Ammon's horn (tissue), 1 donor: Measurements from ENCODE around the gene SLC30A7.
A peak's percentile ranks its signal among the peaks of the same experiment; 100 is the strongest.
"Not testable (repeated sequence)": the region's sequence is repeated elsewhere in the genome, so short reads cannot be mapped to it uniquely, and the experiment has no call there.

Experiments used
- DNase-seq: peaks from one replicate; pipeline ENCODE4 v3.0.0-alpha.2; 2016; ENCODE audit warnings: low spot score

SLC30A7 gene

DNA sequence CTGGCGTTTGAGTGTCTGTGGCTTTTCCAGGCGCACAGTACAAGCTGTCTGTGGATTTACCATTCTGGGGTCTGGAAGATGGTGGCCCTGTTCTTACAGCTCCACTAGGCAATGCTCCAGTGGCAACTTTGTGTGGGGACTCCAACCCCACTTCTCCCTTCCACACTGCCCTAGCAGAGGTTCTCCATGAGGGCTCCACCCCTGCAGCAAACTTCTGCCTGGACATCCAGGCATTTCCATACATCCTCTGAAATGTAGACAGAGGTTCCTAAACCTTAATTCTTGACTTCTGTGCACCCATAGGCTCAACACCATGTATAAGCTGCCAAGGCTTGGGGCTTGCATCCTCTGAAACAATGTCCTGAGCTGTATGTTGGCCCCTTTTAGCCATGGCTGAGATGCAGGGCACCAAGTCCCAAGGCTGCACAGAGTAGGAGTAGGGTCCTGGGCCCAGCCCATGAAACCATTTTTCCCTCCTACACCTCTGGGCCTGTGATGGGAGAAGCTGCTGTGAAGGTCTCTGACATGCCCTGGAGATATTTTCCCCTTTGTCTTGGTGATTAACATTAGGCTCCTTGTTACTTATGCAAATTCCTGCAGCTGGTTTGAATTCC lies 5.9 kb upstream of the SLC30A7 start:
- not testable (repeated sequence) for DNase-seq

DNA sequence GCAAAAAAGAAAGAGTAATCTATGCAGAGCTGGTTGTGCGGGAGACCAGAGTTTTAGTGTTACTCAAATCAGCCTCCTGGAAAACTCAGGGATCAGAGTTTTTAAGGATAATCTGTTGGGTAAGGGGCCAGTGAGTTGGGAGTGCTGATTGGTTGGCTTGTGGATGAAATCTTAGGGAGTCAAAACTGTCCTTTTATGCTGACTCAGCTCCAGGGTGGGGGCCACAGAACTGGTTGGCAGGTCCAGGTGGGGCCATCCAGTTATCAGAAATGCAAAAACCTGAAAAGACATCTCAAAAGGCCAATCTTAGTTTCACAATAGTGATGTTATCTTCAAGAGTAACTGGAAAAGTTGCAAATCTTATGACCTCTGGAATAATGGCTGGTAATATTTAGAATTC lies 4.5 kb upstream of the SLC30A7 start:
- DNase-seq = no peak

DNA sequence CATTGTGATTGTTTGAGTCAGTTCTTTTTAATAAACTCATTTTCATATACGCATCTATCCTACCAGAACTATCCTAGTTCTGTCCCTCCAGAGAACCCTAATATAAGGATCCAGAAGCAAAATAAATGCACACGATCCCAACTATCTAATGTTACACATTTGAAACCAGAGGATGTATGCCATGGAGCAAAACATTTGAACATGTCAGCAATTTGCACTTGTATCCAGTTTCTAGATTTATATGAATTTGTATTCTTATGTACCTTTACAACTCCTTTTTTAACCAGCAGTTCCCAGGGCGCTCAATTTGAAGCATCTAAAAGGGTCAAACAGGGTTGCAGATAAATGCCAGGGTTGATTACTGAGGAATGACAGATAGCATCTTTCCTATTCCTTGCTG lies 3.3 kb upstream of the SLC30A7 start:
- DNase-seq = no peak

DNA sequence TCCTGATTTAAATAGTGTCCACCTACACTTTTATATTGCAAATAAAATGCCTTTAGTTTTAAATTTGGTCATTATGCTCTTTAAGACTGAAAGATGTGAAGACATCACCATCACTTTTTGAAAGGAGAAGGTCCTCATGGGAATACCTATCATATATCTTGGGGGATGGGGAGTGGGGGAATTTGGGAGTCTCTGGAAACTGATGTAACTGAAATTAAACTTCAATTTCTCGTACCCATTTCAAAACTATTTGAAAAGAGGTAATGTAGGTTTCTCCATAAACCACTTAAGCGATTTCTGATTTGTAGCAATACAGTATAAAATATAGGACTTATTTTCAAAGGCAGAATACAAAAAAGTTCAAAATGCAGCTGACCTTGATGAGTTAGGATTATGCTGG lies 2.2 kb upstream of the SLC30A7 start:
- DNase-seq = no peak

DNA sequence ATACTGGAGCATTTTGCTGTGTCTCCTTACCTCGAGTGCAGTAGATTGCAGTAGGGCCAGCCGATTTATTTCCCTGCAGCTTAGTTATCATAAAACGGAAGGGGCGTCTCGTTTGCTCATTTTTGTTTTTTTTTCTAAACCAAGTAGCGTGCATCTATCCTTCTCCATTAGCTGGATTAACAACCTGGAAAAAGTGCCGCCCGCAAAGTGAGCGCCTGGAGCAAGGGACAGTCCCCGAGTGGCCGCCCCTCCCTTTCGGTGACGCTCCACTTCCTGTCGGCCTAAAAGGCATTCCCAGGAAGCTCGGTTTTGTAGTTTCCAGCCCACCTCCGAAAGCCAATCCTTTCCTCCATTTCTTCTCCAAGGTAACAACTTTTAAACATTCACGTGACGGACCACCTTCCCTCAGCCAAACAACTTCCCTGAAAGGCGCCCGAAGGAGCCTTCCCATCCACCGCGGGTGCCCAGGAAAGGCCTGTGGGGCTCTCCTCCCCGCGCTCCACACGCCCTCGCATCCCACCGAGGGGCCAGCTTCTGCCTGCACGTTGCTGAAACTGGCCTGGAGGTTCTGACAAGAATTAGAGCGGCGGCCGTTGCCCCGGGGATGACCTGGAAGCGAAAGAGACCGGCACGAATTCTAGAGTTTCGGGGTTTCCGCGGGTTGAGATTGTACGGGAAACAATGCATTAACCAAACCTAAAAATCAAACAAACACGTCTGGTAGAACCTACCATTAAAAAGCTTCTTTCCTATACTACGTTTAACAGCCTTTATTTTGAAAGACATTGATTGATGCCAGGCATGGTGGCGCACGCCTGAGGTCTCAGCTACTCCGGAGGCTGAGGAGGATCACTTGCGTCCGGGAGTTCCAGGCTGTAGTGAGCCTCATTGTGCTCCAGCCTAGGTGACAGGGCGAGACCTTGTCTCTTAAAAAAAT lies 1.0 kb upstream of the SLC30A7 start, which contains the start of gene EXTL2:
Gene EXTL2 (minus strand): TSS at position 240 of the 937 bp plus-strand sequence. CDS start 6,085 bp downstream, outside the sequence.
- peak; percentile 93 for DNase-seq

DNA sequence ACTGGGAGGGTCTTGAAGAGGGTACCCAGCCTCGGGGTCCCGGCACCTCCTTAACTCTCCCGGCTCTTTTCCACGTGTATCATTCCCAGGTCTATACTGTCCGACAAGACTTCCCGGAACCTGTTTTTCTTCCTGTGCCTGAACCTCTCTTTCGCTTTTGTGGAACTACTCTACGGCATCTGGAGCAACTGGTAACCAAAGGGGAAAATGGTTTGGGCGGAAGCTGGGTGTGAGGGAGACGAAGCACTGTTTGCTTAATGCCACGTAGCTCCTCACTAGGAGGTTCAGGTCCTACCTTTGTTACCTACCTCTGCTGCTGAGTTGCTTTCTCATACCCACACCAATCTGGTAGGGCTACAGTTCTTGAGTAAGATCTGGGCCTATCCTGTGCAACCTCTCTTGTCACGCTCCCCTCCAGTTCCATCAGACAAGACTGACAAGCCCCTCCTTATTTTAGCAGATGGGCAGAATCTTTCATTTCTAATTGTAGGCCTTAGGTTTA lies 642 bp downstream of the SLC30A7 start:
- peak; percentile 34 for DNase-seq

DNA sequence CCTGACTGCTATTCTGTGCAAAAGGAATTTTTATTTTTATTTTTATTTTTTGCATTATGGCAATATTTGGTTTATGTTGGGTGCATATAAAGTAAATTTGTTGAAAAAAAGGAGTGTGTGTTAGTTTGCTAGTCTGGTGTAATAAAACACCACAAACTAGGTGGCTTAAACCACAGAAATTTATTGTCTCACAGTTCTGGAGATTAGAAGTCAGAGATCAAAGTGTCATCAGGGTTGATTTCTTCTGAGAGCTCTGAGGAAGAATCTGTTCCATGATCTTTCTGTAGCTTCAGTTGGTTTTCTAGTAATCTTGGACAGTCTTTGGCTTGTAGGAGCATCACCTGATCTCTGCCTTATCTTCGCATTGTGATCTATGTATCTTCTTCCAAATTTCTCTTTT lies 6.5 kb downstream of the SLC30A7 start:
- DNase-seq = no peak

DNA sequence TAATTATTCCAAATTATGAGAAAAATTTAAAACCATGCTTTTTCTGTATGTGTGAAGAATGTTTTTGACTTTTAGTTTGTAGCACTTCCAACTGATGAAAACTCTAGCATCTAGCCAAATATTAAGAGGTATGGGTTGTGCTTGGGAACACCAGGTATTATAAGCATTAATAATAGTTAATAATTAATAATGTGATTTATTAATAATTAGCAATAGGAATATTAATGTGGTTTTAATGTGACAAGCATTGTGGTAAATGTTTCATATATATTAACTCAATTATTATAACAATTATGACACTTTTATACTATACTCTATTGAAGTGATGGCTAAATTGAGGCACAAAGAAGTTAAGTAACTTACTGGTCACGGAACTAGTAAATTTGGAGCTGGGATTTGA lies 7.9 kb downstream of the SLC30A7 start:
- no peak for DNase-seq

DNA sequence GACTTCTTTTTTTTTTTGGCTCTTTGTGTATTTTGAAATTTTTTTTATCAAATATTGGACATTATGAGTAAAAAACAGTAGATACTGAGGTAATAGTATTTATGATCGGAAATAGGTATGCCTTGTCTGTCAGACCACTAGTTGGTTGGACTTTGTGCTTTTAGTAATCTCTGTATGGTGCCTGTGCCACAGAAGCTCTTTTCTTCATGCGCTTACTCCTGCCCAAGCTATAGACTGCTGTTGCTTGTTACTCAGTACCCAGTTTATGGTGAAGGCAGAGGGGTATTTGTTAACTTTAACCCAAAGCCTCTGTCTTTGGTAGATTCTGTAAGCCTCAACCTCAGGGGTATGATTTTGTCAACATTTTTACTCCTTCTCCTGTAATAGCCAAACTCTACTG lies 8.6 kb downstream of the SLC30A7 start:
- DNase-seq = no peak

DNA sequence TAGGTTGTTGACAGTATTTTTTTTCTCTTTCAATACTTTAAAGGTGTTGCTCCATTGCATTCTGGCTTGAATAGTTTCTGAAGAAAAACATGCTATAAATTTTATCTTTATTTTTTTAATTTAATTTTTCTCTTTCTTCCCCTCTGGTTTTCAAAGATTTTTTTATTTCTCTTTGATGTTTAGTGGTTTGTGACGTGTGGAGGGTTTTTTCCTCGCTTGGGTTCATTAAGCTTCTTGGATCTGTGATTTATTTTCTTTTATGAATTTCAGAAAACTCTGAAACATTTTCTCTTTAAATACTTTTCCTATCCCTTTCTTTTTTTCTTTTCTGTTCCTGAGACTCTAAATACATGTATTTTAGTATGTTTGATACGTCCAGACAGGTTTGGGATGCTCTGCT lies 9.3 kb downstream of the SLC30A7 start:
- DNase-seq = no peak

DNA sequence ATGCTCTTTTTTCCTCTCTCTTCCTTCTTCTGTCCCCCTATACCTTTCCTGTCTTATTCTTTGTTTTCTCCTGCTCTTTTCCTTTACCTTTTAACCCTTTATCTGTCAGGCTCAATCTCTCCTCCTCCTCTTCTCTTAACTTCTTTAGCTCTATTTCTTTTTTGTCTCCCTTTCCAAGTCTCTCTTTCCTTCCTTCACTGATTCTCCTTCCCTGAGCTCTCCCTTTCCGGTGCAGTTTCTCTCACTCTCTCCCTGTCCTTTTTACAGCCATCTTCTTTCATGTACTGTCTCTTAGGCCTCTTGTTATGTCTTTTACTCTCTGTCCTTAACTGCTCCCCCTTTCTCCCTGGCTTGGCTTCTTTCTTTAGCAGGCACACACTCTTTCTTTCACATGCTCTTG lies 12.0 kb downstream of the SLC30A7 start:
- DNase-seq = no peak

DNA sequence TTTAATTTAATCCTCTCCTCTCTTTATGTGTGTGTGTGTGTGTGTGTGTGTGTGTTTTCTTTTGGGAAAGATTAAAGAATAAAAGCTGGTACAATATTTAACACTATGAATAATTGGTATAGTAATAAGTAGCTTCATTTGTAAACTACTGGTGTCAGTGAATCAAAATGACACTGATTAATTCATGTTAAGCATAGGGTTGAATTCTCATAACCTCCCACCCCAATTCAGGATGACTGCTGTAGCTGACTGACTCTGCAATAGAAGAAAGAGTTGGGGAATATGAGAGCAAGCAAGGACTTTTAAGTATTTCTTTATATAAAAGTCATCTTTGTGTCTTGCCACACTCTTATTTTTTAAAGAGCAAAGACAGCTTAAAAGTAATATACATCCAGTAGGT lies 13.1 kb downstream of the SLC30A7 start:
- no peak for DNase-seq

DNA sequence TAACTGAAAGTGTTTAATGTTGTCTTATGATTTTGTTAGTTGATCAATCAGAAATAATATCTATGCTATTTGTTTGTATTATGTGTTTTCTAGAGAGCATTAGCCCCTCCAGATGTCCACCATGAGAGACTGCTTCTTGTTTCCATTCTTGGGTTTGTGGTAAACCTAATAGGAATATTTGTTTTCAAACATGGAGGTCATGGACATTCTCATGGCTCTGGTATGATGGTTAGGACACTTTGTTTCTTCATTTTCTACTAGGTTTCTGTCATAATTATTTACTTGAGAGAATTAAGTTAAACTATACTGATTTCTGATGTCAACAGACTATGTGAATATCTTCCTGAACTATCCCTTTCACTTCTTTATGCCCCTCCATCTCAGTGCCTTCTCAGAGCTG lies 16.1 kb downstream of the SLC30A7 start:
- DNase-seq = no peak

DNA sequence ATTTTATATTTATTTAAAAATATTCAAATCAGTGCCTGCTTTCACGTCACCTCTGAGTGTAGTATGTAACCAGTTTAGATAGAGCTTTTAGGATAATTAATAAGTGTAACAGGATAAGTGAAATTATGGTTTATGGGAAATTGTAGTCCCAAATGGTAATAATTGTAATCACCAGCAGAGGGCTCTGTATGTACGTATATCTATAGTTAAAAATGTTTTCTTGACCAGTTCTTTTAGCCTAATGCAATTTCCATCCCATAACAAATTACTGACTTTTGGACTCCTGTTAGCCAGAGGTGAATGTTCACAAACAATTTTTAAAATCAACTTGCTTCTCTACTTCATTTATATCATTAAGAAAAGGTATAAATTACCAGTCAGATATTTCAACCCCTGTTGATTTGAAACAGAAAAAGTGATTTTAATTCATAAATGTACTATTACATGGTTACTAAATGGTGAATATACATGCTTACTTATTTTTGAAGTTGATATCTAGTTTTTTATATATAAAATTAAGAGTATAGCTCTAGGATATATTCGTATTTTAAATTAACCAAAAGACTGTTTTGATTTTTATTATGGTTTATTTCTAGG lies 25.3 kb downstream of the SLC30A7 start:
- peak; percentile 34 for DNase-seq

DNA sequence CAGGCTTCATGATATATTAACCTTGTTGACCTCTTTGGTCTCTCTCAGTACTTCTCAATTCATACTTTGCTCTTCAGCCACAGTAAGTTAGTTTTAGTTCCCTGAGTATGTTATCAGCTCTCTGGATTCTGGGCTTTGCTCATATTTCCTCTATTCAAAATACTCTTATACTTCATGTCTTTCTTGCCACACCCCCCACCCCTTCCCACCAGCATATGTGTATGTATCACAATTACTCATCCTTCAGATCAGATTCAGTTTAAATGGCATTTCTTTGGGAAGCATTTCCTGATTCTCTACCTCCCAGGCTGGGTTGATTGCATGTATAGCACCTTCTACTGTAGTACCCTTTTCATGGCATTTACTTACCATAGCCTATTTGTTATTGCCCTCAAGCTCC lies 28.3 kb downstream of the SLC30A7 start:
- no peak for DNase-seq

DNA sequence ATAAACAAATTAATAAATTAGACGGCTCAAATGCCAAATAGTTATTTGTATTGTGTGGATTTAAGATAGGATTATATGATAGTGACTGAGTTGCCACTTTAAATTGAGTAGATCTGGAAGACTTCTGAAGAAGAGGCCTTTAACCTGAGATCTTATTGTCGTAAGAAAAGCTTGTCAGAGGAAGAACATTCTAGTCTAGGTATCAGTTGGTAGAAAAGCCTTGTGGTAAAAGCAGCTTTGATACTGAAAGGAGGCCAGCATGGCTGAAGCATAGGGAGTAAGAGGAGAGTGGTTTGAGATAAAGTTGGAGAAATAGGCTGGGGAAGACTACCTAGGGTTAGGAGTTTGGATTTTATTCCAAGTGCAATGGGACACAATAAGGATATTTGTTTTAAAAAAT lies 29.1 kb downstream of the SLC30A7 start:
- DNase-seq = no peak

DNA sequence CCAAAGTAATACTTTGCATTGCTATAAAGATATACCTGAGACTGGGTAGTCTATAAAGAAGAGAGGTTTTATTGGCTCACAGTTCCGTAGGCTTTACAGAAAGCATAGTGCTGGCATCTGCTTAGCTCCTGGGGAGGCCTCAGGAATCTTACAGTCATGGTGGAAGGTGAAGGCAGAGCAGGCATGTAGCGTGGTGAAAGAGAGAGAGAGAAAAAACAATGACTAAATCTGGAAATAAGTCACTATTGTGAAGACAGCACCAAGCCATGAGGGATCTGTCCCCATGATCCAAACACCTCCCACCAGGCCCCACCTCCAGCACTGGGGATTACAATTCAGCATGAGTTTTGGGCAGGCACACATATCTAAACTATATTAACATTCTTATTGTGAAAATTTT lies 30.4 kb downstream of the SLC30A7 start:
- DNase-seq = no peak

DNA sequence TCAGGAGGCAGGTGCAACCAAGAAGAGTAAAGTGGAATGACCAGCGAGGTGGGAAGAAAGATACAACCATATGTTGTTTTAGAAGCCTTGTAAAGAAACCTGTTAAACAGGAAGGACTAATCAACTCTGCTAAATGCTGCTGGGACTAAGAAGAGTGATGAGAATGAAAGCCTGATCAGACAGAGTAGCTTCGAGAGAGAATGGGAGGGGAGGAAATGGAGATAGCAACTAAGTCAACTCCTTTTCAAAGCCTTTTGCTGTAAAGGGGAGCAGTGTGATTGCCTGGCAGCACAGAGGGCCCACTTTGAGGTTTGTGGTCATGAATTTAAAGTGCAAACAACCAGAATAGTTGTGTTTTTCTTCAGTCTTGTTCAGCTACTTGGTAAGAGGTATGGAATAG lies 31.4 kb downstream of the SLC30A7 start:
- no peak for DNase-seq

DNA sequence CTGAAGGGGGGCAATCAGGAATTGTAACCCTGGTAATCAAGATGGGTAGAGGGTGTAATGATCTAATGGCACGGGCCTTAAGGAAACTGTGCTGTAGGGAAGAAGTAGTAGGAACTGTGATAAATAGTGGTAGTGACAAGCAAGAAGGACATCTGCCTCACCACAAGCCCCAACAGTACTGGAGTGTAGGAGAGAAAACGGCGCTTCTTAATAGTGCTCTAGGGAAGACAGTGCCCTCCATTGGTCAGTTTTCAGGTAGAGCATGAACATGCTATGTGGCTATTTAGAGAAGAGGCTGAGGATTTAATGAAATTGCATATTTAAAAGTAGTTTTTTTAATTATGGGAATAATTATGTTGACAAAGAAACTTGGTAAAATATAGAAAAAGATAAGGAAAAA lies 32.2 kb downstream of the SLC30A7 start:
- DNase-seq = no peak

DNA sequence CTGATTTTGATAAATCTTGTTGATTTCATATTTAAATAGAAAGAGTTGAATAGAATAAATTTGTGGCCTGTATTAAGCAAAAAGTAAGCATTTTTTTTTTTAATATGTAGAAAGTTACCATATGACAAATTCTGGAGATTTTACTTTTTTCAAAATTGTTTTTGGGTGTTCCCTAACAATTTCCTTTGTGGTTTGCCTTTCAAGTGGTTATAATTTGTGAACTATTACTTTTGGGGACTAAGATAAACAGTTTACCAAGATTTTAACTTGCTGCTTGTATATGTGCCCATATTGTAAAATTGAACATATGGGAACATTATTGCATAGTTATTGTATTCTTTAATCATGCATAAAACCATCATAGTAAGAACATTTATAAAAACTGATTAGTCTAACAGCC lies 34.6 kb downstream of the SLC30A7 start:
- DNase-seq = no peak

DNA sequence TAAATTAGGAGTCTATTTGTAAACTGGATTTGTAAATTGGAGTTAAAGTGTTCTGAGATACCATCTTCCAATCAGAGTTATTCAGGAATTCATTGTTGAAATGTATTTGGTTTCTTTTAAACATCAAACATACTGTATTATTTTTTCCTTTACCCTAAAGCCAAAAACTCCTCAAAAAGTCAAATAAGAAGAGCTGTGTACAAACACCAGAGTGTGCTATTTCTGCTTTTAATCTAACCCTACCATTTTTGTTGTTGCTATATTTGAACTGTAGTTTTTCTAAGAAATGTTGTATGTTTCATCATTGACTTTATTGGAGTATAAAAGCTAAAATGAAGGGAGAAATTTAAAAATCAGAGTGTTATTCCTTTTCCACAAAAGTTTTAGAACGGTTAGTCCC lies 35.8 kb downstream of the SLC30A7 start:
- DNase-seq = no peak

DNA sequence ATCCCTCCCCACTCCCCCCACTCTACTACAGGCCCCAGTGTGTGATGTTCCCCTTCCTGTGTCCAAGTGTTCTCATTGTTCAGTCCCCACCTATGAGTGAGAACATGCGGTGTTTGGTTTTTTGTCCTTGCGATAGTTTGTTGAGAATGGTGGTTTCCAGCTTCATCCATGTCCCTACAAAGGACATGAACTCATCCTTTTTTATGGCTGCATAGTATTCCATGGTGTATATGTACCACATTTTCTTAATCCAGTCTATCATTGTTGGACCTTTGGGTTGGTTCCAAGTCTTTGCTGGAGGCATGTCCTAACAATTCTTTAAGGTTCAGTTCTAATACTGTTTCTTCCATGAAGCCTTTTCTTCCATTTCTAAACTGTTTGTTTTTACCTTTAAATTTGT lies 37.7 kb downstream of the SLC30A7 start:
- DNase-seq = not testable (repeated sequence)
